H1 (cell line): ENCODE data around the gene TACC2. TPM values are rescaled to one million over a fixed set of nuclear protein-coding genes. Genes with fewer than 3 reads are reported as not detected.

Experiments used
- CTCF ChIA-PET: fragments of 300-600 bp; sonication (Branson Sonifier 250); formaldehyde crosslinking; loops from one replicate; lab custom pipeline; 2021; ENCODE audit not compliant: partially characterized antibody; lab: Charles Lee
- POLR2A ChIA-PET: fragments of 300-600 bp; sonication (Branson Sonifier 250); formaldehyde crosslinking; loops from one replicate; lab custom pipeline; 2021; ENCODE audit warnings: inconsistent platforms; ENCODE audit not compliant: partially characterized antibody; lab: Charles Lee
- DNase-seq, 2 experiments: peaks; one replicate each; pipeline versions ENCODE4 v3.0.0 to v3.0.0-alpha.2; 2010 to 2022; ENCODE audit warnings: low spot score in 2 of 2, low read depth in 1 of 2, mixed read lengths in 1 of 2
- FAIRE-seq: peaks from 2 replicates; lab custom pipeline; 2011; peaks lifted over from hg19 to GRCh38; lab: Jason Lieb, UNC
- H2AFZ ChIP-seq: 2 replicates; pipeline ENCODE4 v1.8.1; 2012; ENCODE audit warnings: low read length, inconsistent platforms
- H2AK5ac ChIP-seq: 2 replicates; pipeline ENCODE4 v1.6.1; 2013; ENCODE audit warnings: low read depth, low read length
- H2BK120ac ChIP-seq: replicated peaks from 2 replicates; pipeline ENCODE3; 2013; ENCODE audit warnings: low read depth, low read length, inconsistent platforms
- H2BK12ac ChIP-seq: 2 replicates; pipeline ENCODE4 v1.6.1; 2013; ENCODE audit warnings: low read depth, low read length
- H2BK15ac ChIP-seq: 2 replicates; pipeline ENCODE4 v1.6.1; 2013; ENCODE audit warnings: low read length
- H2BK20ac ChIP-seq: 2 replicates; pipeline ENCODE4 v1.6.1; 2013; ENCODE audit warnings: low read length
- H2BK5ac ChIP-seq: 2 replicates; pipeline ENCODE4 v1.6.1; 2013; ENCODE audit warnings: low read depth, low read length
- H3K14ac ChIP-seq: 2 replicates; pipeline ENCODE4 v1.6.1; 2013; ENCODE audit warnings: inconsistent platforms; ENCODE audit not compliant: insufficient read length
- H3K18ac ChIP-seq: 2 replicates; pipeline ENCODE4 v1.6.1; 2013; ENCODE audit warnings: low read length; ENCODE audit errors: extremely low read depth
- H3K23ac ChIP-seq: 2 replicates; pipeline ENCODE4 v1.6.1; 2013; ENCODE audit warnings: inconsistent platforms; ENCODE audit not compliant: insufficient read length
- H3K23me2 ChIP-seq: 2 replicates; pipeline ENCODE4 v1.6.1; 2013; ENCODE audit warnings: low read depth, low read length
- H3K27ac ChIP-seq: 2 replicates; pipeline ENCODE4 v1.6.1; 2011; ENCODE audit warnings: low read depth, low read length, inconsistent platforms
- H3K27me3 ChIP-seq, 4 experiments: replicated peaks in 1 of 4; 1 replicate in 1 of 4; 2 replicates in 3 of 4; pipeline versions ENCODE4 v1.6.1 to v1.8.1; 2011 to 2013; ENCODE audit warnings: low read length in 3 of 4, mild to moderate bottlenecking in 3 of 4, inconsistent platforms in 2 of 4, mixed read lengths in 2 of 4, moderate library complexity in 1 of 4; ENCODE audit not compliant: control insufficient read depth in 3 of 4, insufficient read depth in 3 of 4; ENCODE audit errors: extremely low read depth in 1 of 4
- H3K36me3 ChIP-seq, 4 experiments: 2 replicates each; pipeline versions ENCODE4 v1.6.1 to v1.8.1; 2011 to 2013; ENCODE audit warnings: mild to moderate bottlenecking in 4 of 4, low read length in 3 of 4, moderate library complexity in 2 of 4, control low read depth in 1 of 4, inconsistent platforms in 1 of 4; ENCODE audit not compliant: insufficient read depth in 4 of 4, control insufficient read depth in 2 of 4
- H3K4ac ChIP-seq: replicated peaks from 2 replicates; pipeline ENCODE3; 2013; ENCODE audit warnings: low read length, low read depth, mixed read lengths, inconsistent platforms; ENCODE audit not compliant: insufficient read length
- H3K4me1 ChIP-seq, 4 experiments: replicated peaks in 1 of 4; 1 replicate in 1 of 4; 2 replicates in 3 of 4; pipeline versions ENCODE4 v1.6.1 to v1.8.1; 2011 to 2013; ENCODE audit warnings: low read length in 3 of 4, inconsistent platforms in 2 of 4, mixed read lengths in 1 of 4; ENCODE audit not compliant: insufficient read depth in 4 of 4, control insufficient read depth in 3 of 4
- H3K4me2 ChIP-seq, 2 experiments: 2 replicates each; pipeline versions ENCODE4 v1.6.1 to v1.8.1; 2011 to 2013; ENCODE audit warnings: low read depth in 2 of 2, low read length in 2 of 2, control low read depth in 1 of 2, inconsistent platforms in 1 of 2, mild to moderate bottlenecking in 1 of 2; ENCODE audit not compliant: insufficient read depth in 1 of 2
- H3K4me3 ChIP-seq, 4 experiments: fragments of 200-600, 300-600 bp in 1 of 4; sonication (generic), shearing (Covaris generic), sonication (Bioruptor Twin) in 1 of 4; 2 replicates each; pipeline versions ENCODE4 v1.5.1 to v1.8.1; 2011 to 2016; ENCODE audit warnings: low read length in 4 of 4, low read depth in 3 of 4, control low read depth in 2 of 4, inconsistent platforms in 2 of 4, mild to moderate bottlenecking in 2 of 4, mixed read lengths in 1 of 4, moderate library complexity in 1 of 4; ENCODE audit not compliant: insufficient read depth in 2 of 4; ENCODE audit errors: extremely low read depth in 1 of 4
- H3K56ac ChIP-seq: replicated peaks from 2 replicates; pipeline ENCODE3; 2013; ENCODE audit warnings: low read depth, mild to moderate bottlenecking, mixed read lengths, low read length, inconsistent platforms; ENCODE audit not compliant: insufficient read length
- H3K79me1 ChIP-seq: 2 replicates; pipeline ENCODE4 v1.6.1; 2013; ENCODE audit warnings: low read depth, low read length, control low read depth
- H3K79me2 ChIP-seq, 2 experiments: 2 replicates each; pipeline versions ENCODE4 v1.6.1 to v1.8.1; 2012 to 2013; ENCODE audit warnings: low read length in 2 of 2, mild to moderate bottlenecking in 2 of 2, inconsistent platforms in 1 of 2; ENCODE audit not compliant: insufficient read depth in 2 of 2, control insufficient read depth in 1 of 2
- H3K9ac ChIP-seq, 4 experiments: replicated peaks in 1 of 4; 1 replicate in 1 of 4; 2 replicates in 3 of 4; pipeline versions ENCODE4 v1.6.1 to v1.8.1; 2011 to 2013; ENCODE audit warnings: low read depth in 3 of 4, low read length in 3 of 4, control low read depth in 2 of 4, mild to moderate bottlenecking in 2 of 4, moderate library complexity in 2 of 4, inconsistent platforms in 1 of 4; ENCODE audit errors: extremely low read depth in 1 of 4
- H3K9me3 ChIP-seq, 2 experiments: 2 replicates each; pipeline versions ENCODE4 v1.6.1 to v1.8.1; 2012 to 2013; ENCODE audit warnings: mild to moderate bottlenecking in 2 of 2, moderate library complexity in 2 of 2, control low read depth in 1 of 2, inconsistent platforms in 1 of 2, low read depth in 1 of 2, low read length in 1 of 2, mixed read lengths in 1 of 2; ENCODE audit not compliant: insufficient read depth in 2 of 2
- H4K20me1 ChIP-seq, 2 experiments: replicated peaks in 1 of 2; 2 replicates each; pipeline versions ENCODE3 to v1.8.1; 2011 to 2013; ENCODE audit warnings: inconsistent platforms in 2 of 2, low read length in 2 of 2, mild to moderate bottlenecking in 1 of 2; ENCODE audit not compliant: insufficient read depth in 2 of 2, control insufficient read depth in 1 of 2
- H4K5ac ChIP-seq: 2 replicates; pipeline ENCODE4 v1.6.1; 2013; ENCODE audit warnings: low read length, low read depth, mixed read lengths, inconsistent platforms; ENCODE audit not compliant: insufficient read length
- H4K8ac ChIP-seq: 2 replicates; pipeline ENCODE4 v1.8.0; 2013; ENCODE audit warnings: mild to moderate bottlenecking, moderate library complexity, low read length, inconsistent platforms; ENCODE audit not compliant: insufficient read depth; ENCODE audit errors: extremely low read depth
- H4K91ac ChIP-seq: replicated peaks from 2 replicates; pipeline ENCODE3; 2013; ENCODE audit warnings: low read length, mixed read lengths, inconsistent platforms; ENCODE audit not compliant: insufficient read length
- EP300 ChIP-seq, 2 experiments: IDR thresholded peaks; 1 replicate in 1 of 2; 2 replicates in 1 of 2; pipeline ENCODE4 v1.6.1; 2011 to 2012; ENCODE audit warnings: low read depth in 2 of 2, low read length in 2 of 2, mild to moderate bottlenecking in 2 of 2, borderline replicate concordance in 1 of 2, inconsistent platforms in 1 of 2, moderate library complexity in 1 of 2
- FOSL1 ChIP-seq: IDR thresholded peaks from 2 replicates; pipeline ENCODE4 v1.6.1; 2011; ENCODE audit warnings: mild to moderate bottlenecking, low read depth, low read length, moderate library complexity; ENCODE audit not compliant: insufficient read depth
- HDAC2 ChIP-seq, 2 experiments: fragments of 300-600 bp in 1 of 2; sonication (generic) in 1 of 2; IDR thresholded peaks; 2 replicates each; pipeline ENCODE4 v1.6.1; 2011 to 2012; ENCODE audit warnings: low read depth in 2 of 2, low read length in 2 of 2, mild to moderate bottlenecking in 2 of 2, moderate library complexity in 2 of 2, borderline replicate concordance in 1 of 2, inconsistent platforms in 1 of 2
- JUN ChIP-seq: IDR thresholded peaks from 2 replicates; pipeline ENCODE4 v1.6.1; 2011; ENCODE audit warnings: low read depth, mild to moderate bottlenecking, improper control_type of control experiment, low read length
- KDM5A ChIP-seq: fragments of 200-600 bp; IDR thresholded peaks from 2 replicates; pipeline ENCODE4 v1.7.1; 2012; ENCODE audit warnings: mild to moderate bottlenecking, low read length, inconsistent platforms, mixed read lengths
- MAFK ChIP-seq: IDR thresholded peaks from 2 replicates; pipeline ENCODE4 v1.6.1; 2012; ENCODE audit warnings: low read depth, mild to moderate bottlenecking, improper control_type of control experiment, low read length
- SAP30 ChIP-seq: fragments of 300-600 bp; sonication (generic); IDR thresholded peaks from 2 replicates; pipeline ENCODE4 v1.7.1; 2012; ENCODE audit warnings: low read length, moderate library complexity, mild to moderate bottlenecking, inconsistent platforms; ENCODE audit not compliant: insufficient read depth, insufficient replicate concordance
- SIN3A ChIP-seq, 2 experiments: IDR thresholded peaks in 1 of 2; conservative IDR thresholded peaks in 1 of 2; 2 replicates each; pipeline ENCODE4 v1.6.1; 2011 to 2012; ENCODE audit warnings: low read length in 2 of 2, improper control_type of control experiment in 1 of 2, low read depth in 1 of 2, mild to moderate bottlenecking in 1 of 2
- SIX5 ChIP-seq: IDR thresholded peaks from 2 replicates; pipeline ENCODE4 v1.6.1; 2011; ENCODE audit warnings: mild to moderate bottlenecking, low read depth, low read length
- SP4 ChIP-seq: IDR thresholded peaks from 2 replicates; pipeline ENCODE4 v1.6.1; 2012; ENCODE audit warnings: low read length, inconsistent platforms
- TAF1 ChIP-seq: IDR thresholded peaks from 2 replicates; pipeline ENCODE4 v1.6.1; 2011; ENCODE audit warnings: mild to moderate bottlenecking, low read depth, low read length
- TEAD4 ChIP-seq: IDR thresholded peaks from 2 replicates; pipeline ENCODE4 v1.6.1; 2012; ENCODE audit warnings: low read depth, low read length, inconsistent platforms, mixed read lengths
- WGBS, 2 experiments: shearing (Covaris generic) in 1 of 2; methylation state at CpG; one replicate each; pipeline versions ENCODE4 v1.1.6 to v1.1.7; 2013 to 2015; ENCODE audit warnings: low lambda C conversion rate in 2 of 2, mixed read lengths in 2 of 2, inconsistent platforms in 1 of 2, low coverage in 1 of 2, missing lambda C conversion rate in 1 of 2; ENCODE audit not compliant: insufficient replicate concordance in 2 of 2, insufficient coverage in 1 of 2, insufficient read length in 1 of 2; ENCODE audit errors: extremely low coverage in 1 of 2, missing lambda C conversion rate in 1 of 2; 5-methylcytosine and 5-hydroxymethylcytosine counted together
- polyA plus RNA-seq, 7 experiments: library from polyadenylated mRNA; depleted of rRNA in 3 of 7; stranded (reverse) in 5 of 7; unstranded in 2 of 7; fragments of >200 nt in 5 of 7; fragments of 200-250 nt in 2 of 7; gene quantifications; 1 replicate in 5 of 7; 2 replicates in 1 of 7; 4 replicates in 1 of 7; pipeline versions ENCODE4 v1.2.1 to v1.2.3, GENCODE V29; 2011 to 2013; ENCODE audit warnings: missing spikeins in 2 of 7, mixed read lengths in 2 of 7
- total RNA-seq: library from RNA; stranded (reverse); fragmentation: NEBNext Ultra II Directional; extraction: Animal tissue kit (Norgen Biotek cat#: 25700); gene quantifications from 2 replicates; pipeline ENCODE4 v1.2.1, GENCODE V29; 2021

Gene TACC2
- total and polyA plus RNA-seq, 2 of the 8 experiments (the other 6 are each of a cell fraction or from before 2014, with no cell fraction given), result 21.2 to 46.6 TPM

GRCh38 chr10:122022276-122022675 lies 33.3 kb downstream of the TACC2 start:
- WGBS, 2 experiments, result 81% methylated on average over 4 of the region's 4 CpGs; no CpG with 5 or more reads in 1 of the 2 experiments
- Histone ChIP-seq H4K8ac (no peak overlapping the region), H3K4me3 (no peak overlapping the region), H2BK12ac (no peak overlapping the region), H3K9me3 (no peaks in the 10 kb centered on the region), H3K79me2 (no peaks in the 10 kb centered on the region), H2AFZ (no peak overlapping the region), H3K18ac (no peak overlapping the region), H4K5ac (no peak overlapping the region), H2BK120ac (no peak overlapping the region), H2BK5ac (no peak overlapping the region), H3K14ac (no peak overlapping the region), H2AK5ac (no peak overlapping the region), H2BK20ac (no peak overlapping the region), H4K91ac (no peak overlapping the region), H3K79me1 (no peaks in the 10 kb centered on the region), H3K4me1 (peaks cover 0 to 8% (median 5%) of the 10 kb centered on the region in 4 experiments; a peak in 6 of 7 replicates), H2BK15ac (no peak overlapping the region), H3K23ac (no peak overlapping the region), H3K36me3 (no peaks in the 10 kb centered on the region), H3K4ac (no peak overlapping the region), H3K27me3 (no peaks in the 10 kb centered on the region), H3K9ac (no peak overlapping the region), H3K56ac (no peak overlapping the region), H3K23me2 (peaks cover 3% of the 10 kb centered on the region; the same call in 1 of the 2 replicates), H3K4me2 (no peak overlapping the region), H4K20me1 (no peaks in the 10 kb centered on the region), H3K27ac (no peak overlapping the region)
- ChIA-PET CTCF (no interaction called here), POLR2A (no interaction called here)
- FAIRE-seq (no peak), DNase-seq (no peak)
- TF ChIP-seq JUN (no peak), SP4 (no peak), TEAD4 (no peak), KDM5A (no peak), MAFK (no peak), HDAC2 (IDR thresholded peaks at IDR 0.05; ENCODE audit: borderline replicate concordance in 1 of 2, low read depth in 2 of 2, low read length in 2 of 2) (no peak), SIN3A (conservative IDR thresholded peaks at IDR 0.05 in 1 of 2, IDR thresholded peaks at IDR 0.05 in 1 of 2; ENCODE audit: low read depth in 1 of 2, low read length in 2 of 2) (no peak), FOSL1 (no peak), SIX5 (no peak), SAP30 (no peak), TAF1 (no peak), EP300 (IDR thresholded peaks at IDR 0.05; ENCODE audit: borderline replicate concordance in 1 of 2, low read depth in 2 of 2, low read length in 2 of 2) (no peak)
